ENCODE results near the gene SOS2.

DNA sequence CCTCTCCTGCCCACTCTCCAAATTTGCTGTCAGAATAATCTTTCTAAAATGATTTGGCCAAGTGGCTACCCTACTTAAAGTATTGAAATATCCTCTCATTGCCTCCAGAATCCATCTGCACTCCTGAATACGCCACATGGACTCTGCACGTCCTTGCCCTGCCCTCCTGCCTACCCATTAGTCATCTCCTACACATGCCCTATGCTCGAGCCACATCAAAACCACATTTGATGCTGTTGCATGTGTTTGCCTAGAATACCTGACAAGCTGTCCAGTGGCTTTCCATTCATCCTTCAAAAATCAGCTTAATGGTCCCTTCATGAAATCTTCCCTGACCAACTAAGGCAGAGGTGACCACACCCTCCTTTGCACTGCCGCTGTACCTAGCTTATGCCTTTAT is 132.0 kb downstream of the SOS2 start:
- TF ChIP-seq, protein P1, sequence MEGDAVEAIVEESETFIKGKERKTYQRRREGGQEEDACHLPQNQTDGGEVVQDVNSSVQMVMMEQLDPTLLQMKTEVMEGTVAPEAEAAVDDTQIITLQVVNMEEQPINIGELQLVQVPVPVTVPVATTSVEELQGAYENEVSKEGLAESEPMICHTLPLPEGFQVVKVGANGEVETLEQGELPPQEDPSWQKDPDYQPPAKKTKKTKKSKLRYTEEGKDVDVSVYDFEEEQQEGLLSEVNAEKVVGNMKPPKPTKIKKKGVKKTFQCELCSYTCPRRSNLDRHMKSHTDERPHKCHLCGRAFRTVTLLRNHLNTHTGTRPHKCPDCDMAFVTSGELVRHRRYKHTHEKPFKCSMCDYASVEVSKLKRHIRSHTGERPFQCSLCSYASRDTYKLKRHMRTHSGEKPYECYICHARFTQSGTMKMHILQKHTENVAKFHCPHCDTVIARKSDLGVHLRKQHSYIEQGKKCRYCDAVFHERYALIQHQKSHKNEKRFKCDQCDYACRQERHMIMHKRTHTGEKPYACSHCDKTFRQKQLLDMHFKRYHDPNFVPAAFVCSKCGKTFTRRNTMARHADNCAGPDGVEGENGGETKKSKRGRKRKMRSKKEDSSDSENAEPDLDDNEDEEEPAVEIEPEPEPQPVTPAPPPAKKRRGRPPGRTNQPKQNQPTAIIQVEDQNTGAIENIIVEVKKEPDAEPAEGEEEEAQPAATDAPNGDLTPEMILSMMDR (IDR thresholded peaks at IDR 0.05): no peak
- TF ChIP-seq POLR2A (IDR thresholded peaks at IDR 0.05; ENCODE audit: low read depth): no peak

Data from esophagus muscularis mucosa (tissue), 3 donors.